SK-N-SH (cell line): Measurements from ENCODE around the gene TNRC6C. TPM values are rescaled to one million over a fixed set of nuclear protein-coding genes. Genes with fewer than 3 reads are reported as not detected.
"Not testable (repeated sequence)": the region's sequence is repeated elsewhere in the genome, so short reads cannot be mapped to it uniquely, and the experiment has no call there.

Experiments used
- CTCF ChIA-PET: fragments of 300-600, 350-600 bp; formaldehyde crosslinking; extraction: SDS; loops from one replicate; lab custom pipeline; 2021; lab: Yijun Ruan, JAX
- POLR2A ChIA-PET: fragments of 350-600 bp; sonication (Branson Sonifier 250); formaldehyde crosslinking; extraction: SDS; loops from one replicate; lab custom pipeline; 2020; ENCODE audit warnings: antibody characterized with exemption, inconsistent platforms; lab: Yijun Ruan, JAX
- DNase-seq: peaks from one replicate; pipeline ENCODE4 v3.0.0; 2012
- H2AFZ ChIP-seq: fragments of 200-600 bp; sonication (generic); 2 replicates; pipeline ENCODE4 v1.8.1; 2016; ENCODE audit warnings: antibody characterized with exemption, mild to moderate bottlenecking, low read depth
- H3F3A ChIP-seq: fragments of 200-600 bp; sonication (generic); replicated peaks from 2 replicates; pipeline ENCODE3; 2016; ENCODE audit warnings: antibody characterized with exemption, mild to moderate bottlenecking; ENCODE audit not compliant: insufficient read depth
- H3K27ac ChIP-seq, 2 experiments: fragments of 200-500 bp in 1 of 2; fragments of 200-600 bp in 1 of 2; sonication (Bioruptor generic) in 1 of 2; sonication (generic), shearing (Covaris generic) in 1 of 2; 2 replicates each; pipeline versions ENCODE4 v1.5.1 to v1.6.1; 2014 to 2016; ENCODE audit warnings: low read depth in 2 of 2, inconsistent platforms in 1 of 2, low read length in 1 of 2, mild to moderate bottlenecking in 1 of 2, mixed read lengths in 1 of 2
- H3K27me3 ChIP-seq: fragments of 200-600 bp; sonication (generic), shearing (Covaris generic); 2 replicates; pipeline ENCODE4 v1.6.1; 2016; ENCODE audit warnings: mixed run types; ENCODE audit not compliant: insufficient read depth
- H3K36me3 ChIP-seq, 2 experiments: fragments of 200-500 bp in 1 of 2; fragments of 200-600 bp in 1 of 2; sonication (Bioruptor generic) in 1 of 2; sonication (generic) in 1 of 2; replicated peaks in 1 of 2; 2 replicates each; pipeline versions ENCODE3 to v1.5.1; 2014 to 2016; ENCODE audit warnings: low read length in 1 of 2, mild to moderate bottlenecking in 1 of 2; ENCODE audit not compliant: insufficient read depth in 2 of 2, control insufficient read depth in 1 of 2
- H3K4me1 ChIP-seq, 2 experiments: fragments of 200-500 bp in 1 of 2; fragments of 200-600 bp in 1 of 2; sonication (Bioruptor generic) in 1 of 2; sonication (generic), shearing (Covaris generic) in 1 of 2; 2 replicates each; pipeline versions ENCODE4 v1.5.1 to v1.6.1; 2014 to 2016; ENCODE audit warnings: low read depth in 1 of 2, low read length in 1 of 2, mixed run types in 1 of 2; ENCODE audit not compliant: insufficient read depth in 2 of 2, control insufficient read depth in 1 of 2
- H3K4me2 ChIP-seq: fragments of 200-600 bp; sonication (generic), shearing (Covaris generic); 2 replicates; pipeline ENCODE4 v1.6.1; 2017; ENCODE audit warnings: mixed run types
- H3K4me3 ChIP-seq, 2 experiments: fragments of 200-500 bp in 1 of 2; fragments of 200-600 bp in 1 of 2; sonication (Bioruptor generic) in 1 of 2; sonication (generic), shearing (Covaris generic) in 1 of 2; 2 replicates each; pipeline versions ENCODE4 v1.5.1 to v1.8.1; 2014 to 2016; ENCODE audit warnings: low read depth in 2 of 2, inconsistent platforms in 1 of 2, low read length in 1 of 2, mild to moderate bottlenecking in 1 of 2, mixed read lengths in 1 of 2, moderate library complexity in 1 of 2
- H3K79me2 ChIP-seq: fragments of 200-600 bp; sonication (generic); 2 replicates; pipeline ENCODE4 v1.8.1; 2017; ENCODE audit warnings: mild to moderate bottlenecking; ENCODE audit not compliant: insufficient read depth
- H3K9ac ChIP-seq: fragments of 200-600 bp; sonication (generic); 2 replicates; pipeline ENCODE4 v1.6.1; 2017; ENCODE audit warnings: mixed run types
- H3K9me2 ChIP-seq: fragments of 200-600 bp; sonication (generic); 2 replicates; pipeline ENCODE4 v1.6.1; 2017; ENCODE audit warnings: mixed run types
- H3K9me3 ChIP-seq: fragments of 200-600 bp; sonication (generic); 2 replicates; pipeline ENCODE4 v1.6.1; 2017; ENCODE audit warnings: mixed run types, mild to moderate bottlenecking, moderate library complexity
- H4K20me1 ChIP-seq: fragments of 200-600 bp; sonication (generic); 2 replicates; pipeline ENCODE4 v1.6.1; 2017; ENCODE audit warnings: mild to moderate bottlenecking, mixed run types; ENCODE audit not compliant: insufficient read depth
- CHD2 ChIP-seq: fragments of 150-350 bp; IDR thresholded peaks from 2 replicates; pipeline ENCODE4 v1.6.1; 2018; ENCODE audit warnings: low read length; ENCODE audit not compliant: partially characterized antibody
- CTCF ChIP-seq: fragments of 200-600 bp; sonication (generic); IDR thresholded peaks from 2 replicates; pipeline ENCODE4 v1.6.1; 2017; ENCODE audit warnings: antibody characterized with exemption, mild to moderate bottlenecking, moderate library complexity
- FOXM1 ChIP-seq: IDR thresholded peaks from 2 replicates; pipeline ENCODE4 v1.4.0; 2012; ENCODE audit warnings: low read depth, mild to moderate bottlenecking
- GABPA ChIP-seq: IDR thresholded peaks from 2 replicates; pipeline ENCODE4 v1.4.0; 2012; ENCODE audit warnings: low read depth, mild to moderate bottlenecking
- GATA2 ChIP-seq: sonication (generic); formaldehyde crosslinking; IDR thresholded peaks from 2 replicates; pipeline ENCODE4 v1.5.0; 2020; ENCODE audit warnings: mild to moderate bottlenecking, missing genetic modification reagents
- IRF3 ChIP-seq: fragments of 150-350 bp; IDR thresholded peaks from 2 replicates; pipeline ENCODE4 v1.6.1; 2016; ENCODE audit warnings: mild to moderate bottlenecking, low read depth, low read length
- JUND ChIP-seq: IDR thresholded peaks from 2 replicates; pipeline ENCODE4 v1.4.0; 2012
- NFIC ChIP-seq: IDR thresholded peaks from 2 replicates; pipeline ENCODE4 v1.4.0; 2012; ENCODE audit warnings: borderline replicate concordance
- NRF1 ChIP-seq: IDR thresholded peaks from 2 replicates; pipeline ENCODE4 v1.6.1; 2012; ENCODE audit warnings: low read depth, mild to moderate bottlenecking, low read length
- POLR2AphosphoS5 ChIP-seq: IDR thresholded peaks from 2 replicates; pipeline ENCODE4 v1.6.1; 2012; ENCODE audit warnings: low read depth, low read length
- RAD21 ChIP-seq: IDR thresholded peaks from 2 replicates; pipeline ENCODE4 v1.6.1; 2012; ENCODE audit warnings: mild to moderate bottlenecking, low read length
- RCOR1 ChIP-seq: fragments of 150-350 bp; IDR thresholded peaks from 2 replicates; pipeline ENCODE4 v1.6.1; 2017; ENCODE audit warnings: antibody characterized with exemption, low read length
- REST ChIP-seq: IDR thresholded peaks from 2 replicates; pipeline ENCODE4 v1.6.1; 2012; ENCODE audit warnings: mild to moderate bottlenecking, low read depth, low read length, moderate library complexity
- RFX5 ChIP-seq: IDR thresholded peaks from 2 replicates; pipeline ENCODE4 v1.6.1; 2012; ENCODE audit warnings: mild to moderate bottlenecking, improper control_type of control experiment, low read length
- SIN3A ChIP-seq: IDR thresholded peaks from 2 replicates; pipeline ENCODE4 v1.6.1; 2012; ENCODE audit warnings: low read depth, mild to moderate bottlenecking, low read length, moderate library complexity, borderline replicate concordance
- TEAD4 ChIP-seq: IDR thresholded peaks from 2 replicates; pipeline ENCODE4 v1.4.0; 2012; ENCODE audit warnings: mild to moderate bottlenecking, borderline replicate concordance; ENCODE audit not compliant: insufficient read depth
- USF2 ChIP-seq: fragments of 150-350 bp; IDR thresholded peaks from 2 replicates; pipeline ENCODE4 v1.6.1; 2017; ENCODE audit warnings: antibody characterized with exemption, low read length, low read depth, borderline replicate concordance
- YY1 ChIP-seq: IDR thresholded peaks from 2 replicates; pipeline ENCODE4 v1.4.0; 2012; ENCODE audit warnings: low read depth, mild to moderate bottlenecking
- WGBS: methylation state at CpG from one replicate; pipeline ENCODE4 v1.1.6; 2017; ENCODE audit warnings: low lambda C conversion rate; 5-methylcytosine and 5-hydroxymethylcytosine counted together
- polyA plus RNA-seq, 3 experiments: library from polyadenylated mRNA; depleted of rRNA; stranded (reverse); fragments of >200 nt; gene quantifications; 2 replicates each; pipeline ENCODE4 v1.2.3, GENCODE V29; 2012

TNRC6C gene
- polyA plus RNA-seq, 1 of the 3 experiments (the other 2 are of a cell fraction), result 2.2 TPM

- H3K9me3 ChIP-seq, result no peaks in the 10 kb centered on the region
- no peak overlapping the region for H3K9ac ChIP-seq
- peaks cover 10% of the 10 kb centered on the region; the same call in 1 of the 2 replicates for H3K79me2 ChIP-seq
- H3K4me1 ChIP-seq, result no peaks in the 10 kb centered on the region
- no peak overlapping the region for H3K27ac ChIP-seq
- no peak for TF ChIP-seq TEAD4
- TF ChIP-seq RCOR1, result no peak
- TF ChIP-seq RAD21, result no peak
- no peak for TF ChIP-seq RFX5
- no peak for TF ChIP-seq JUND
- TF ChIP-seq GATA2 (CRISPR knock-in tag), result no peak
- TF ChIP-seq CTCF, result no peak
- TF ChIP-seq GABPA, result no peak
- no peak for TF ChIP-seq FOXM1
- no peak for TF ChIP-seq IRF3
- TF ChIP-seq SIN3A, result no peak
- TF ChIP-seq NRF1, result no peak
- no peak for TF ChIP-seq YY1
- TF ChIP-seq NFIC, result no peak
- TF ChIP-seq CHD2, result no peak
- TF ChIP-seq USF2, result no peak
- TF ChIP-seq REST, result no peak
- no peak for TF ChIP-seq POLR2AphosphoS5
- H3K9me2 ChIP-seq, result no peaks in the 10 kb centered on the region
- ChIA-PET POLR2A (no interaction called here), CTCF (interaction anchor here (1.1 to 3.7 kb wide), 3 partner anchors 20 to 105 kb away, joined by 3 to 15 read pairs (median 5); no protein-coding TSS in a partner anchor)
- H4K20me1 ChIP-seq, result no peaks in the 10 kb centered on the region
- H3F3A ChIP-seq, result peaks cover 6% of the 10 kb centered on the region
- no peak overlapping the region for H3K4me3 ChIP-seq
- H3K4me2 ChIP-seq, result no peak overlapping the region
- WGBS, result 100% methylated on average over 4 of the region's 4 CpGs
- H3K27me3 ChIP-seq, result no peaks in the 10 kb centered on the region
- no peak for DNase-seq
- peaks cover 27 to 39% of the 10 kb centered on the region in 2 experiments for H3K36me3 ChIP-seq
- H2AFZ ChIP-seq, result no peak overlapping the region
These were observed 106.2 kb downstream of the TNRC6C start for GRCh38 chr17:78064708-78065107.

- H4K20me1 ChIP-seq, H3K9me3 ChIP-seq, H3K4me2 ChIP-seq, H2AFZ ChIP-seq, H3K9me2 ChIP-seq, H3K9ac ChIP-seq, DNase-seq, H3K79me2 ChIP-seq, H3K27me3 ChIP-seq, H3K4me3 ChIP-seq, H3K27ac ChIP-seq, H3F3A ChIP-seq, H3K4me1 ChIP-seq, POLR2A ChIA-PET: not testable (repeated sequence)
- H3K36me3 ChIP-seq, result peaks cover 46 to 49% of the 10 kb centered on the region in 2 experiments
- WGBS, result 98% methylated on average over 4 of the region's 4 CpGs
- CTCF ChIA-PET, result interaction anchor here (0.9 to 3.7 kb wide), 5 partner anchors 18 to 47 kb away, joined by 3 to 15 read pairs (median 4); no protein-coding TSS in a partner anchor
These were observed 108.5 kb downstream of the TNRC6C start for GRCh38 chr17:78066976-78067375.
